Peyer's patch (tissue), 4 donors: ENCODE data around the gene NECAB3.

Source experiments
- CTCF ChIP-seq, 6 experiments: fragments of 450-650 bp in 4 of 6; fragments of 200-600 bp in 2 of 6; sonication (generic) in 1 of 6; IDR thresholded peaks; one replicate each; pipeline ENCODE4 v1.5.1; 2017 to 2019; ENCODE audit warnings: antibody characterized with exemption in 6 of 6, mild to moderate bottlenecking in 3 of 6, moderate library complexity in 1 of 6
- POLR2A ChIP-seq, 2 donors: fragments of 450-650 bp; IDR thresholded peaks; one replicate each; pipeline ENCODE4 v1.5.1; 2017; ENCODE audit warnings: antibody characterized with exemption in 2 of 2, mild to moderate bottlenecking in 2 of 2, moderate library complexity in 2 of 2

GRCh38 chr20:33656783-33657703 is 17.2 kb downstream of the NECAB3 start:
- no peak for TF ChIP-seq POLR2A (IDR thresholded peaks at IDR 0.05)
- TF ChIP-seq CTCF (IDR thresholded peaks at IDR 0.05) = no peak
